AG04449 (cell line): ENCODE measurements around the gene USP9X.
"Not testable (repeated sequence)": the region's sequence is repeated elsewhere in the genome, so short reads cannot be mapped to it uniquely, and the experiment has no call there.

Experiments used
- CTCF ChIA-PET: fragments of 350-600 bp; formaldehyde crosslinking; extraction: SDS; loops from one replicate; lab custom pipeline; 2021; ENCODE audit warnings: antibody characterized with exemption; lab: Yijun Ruan, JAX
- POLR2A ChIA-PET: fragments of 400-600, 350-600 bp; formaldehyde crosslinking; extraction: SDS; loops from one replicate; lab custom pipeline; 2020; ENCODE audit warnings: antibody characterized with exemption, inconsistent platforms; lab: Yijun Ruan, JAX
- DNase-seq: peaks from one replicate; pipeline ENCODE4 v3.0.0-alpha.2; 2010; ENCODE audit warnings: low read depth, low spot score
- H3K4me3 ChIP-seq: 2 replicates; pipeline ENCODE4 v1.5.1; 2011; ENCODE audit warnings: low read depth, mild to moderate bottlenecking, control low read depth, low read length
- TF ChIP-seq, protein P1 (sequence below): IDR thresholded peaks from one replicate; pipeline ENCODE4 v1.5.1; 2011; ENCODE audit warnings: mild to moderate bottlenecking, moderate library complexity, low read length, control low read depth, inconsistent platforms; ENCODE audit not compliant: insufficient read depth; ENCODE audit errors: missing control alignments

The USP9X gene

GRCh38 chrX:41142130-41142910 is 57.1 kb downstream of the USP9X start:
- POLR2A ChIA-PET = no interaction called here
- TF ChIP-seq, protein P1, sequence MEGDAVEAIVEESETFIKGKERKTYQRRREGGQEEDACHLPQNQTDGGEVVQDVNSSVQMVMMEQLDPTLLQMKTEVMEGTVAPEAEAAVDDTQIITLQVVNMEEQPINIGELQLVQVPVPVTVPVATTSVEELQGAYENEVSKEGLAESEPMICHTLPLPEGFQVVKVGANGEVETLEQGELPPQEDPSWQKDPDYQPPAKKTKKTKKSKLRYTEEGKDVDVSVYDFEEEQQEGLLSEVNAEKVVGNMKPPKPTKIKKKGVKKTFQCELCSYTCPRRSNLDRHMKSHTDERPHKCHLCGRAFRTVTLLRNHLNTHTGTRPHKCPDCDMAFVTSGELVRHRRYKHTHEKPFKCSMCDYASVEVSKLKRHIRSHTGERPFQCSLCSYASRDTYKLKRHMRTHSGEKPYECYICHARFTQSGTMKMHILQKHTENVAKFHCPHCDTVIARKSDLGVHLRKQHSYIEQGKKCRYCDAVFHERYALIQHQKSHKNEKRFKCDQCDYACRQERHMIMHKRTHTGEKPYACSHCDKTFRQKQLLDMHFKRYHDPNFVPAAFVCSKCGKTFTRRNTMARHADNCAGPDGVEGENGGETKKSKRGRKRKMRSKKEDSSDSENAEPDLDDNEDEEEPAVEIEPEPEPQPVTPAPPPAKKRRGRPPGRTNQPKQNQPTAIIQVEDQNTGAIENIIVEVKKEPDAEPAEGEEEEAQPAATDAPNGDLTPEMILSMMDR = no peak

DNA sequence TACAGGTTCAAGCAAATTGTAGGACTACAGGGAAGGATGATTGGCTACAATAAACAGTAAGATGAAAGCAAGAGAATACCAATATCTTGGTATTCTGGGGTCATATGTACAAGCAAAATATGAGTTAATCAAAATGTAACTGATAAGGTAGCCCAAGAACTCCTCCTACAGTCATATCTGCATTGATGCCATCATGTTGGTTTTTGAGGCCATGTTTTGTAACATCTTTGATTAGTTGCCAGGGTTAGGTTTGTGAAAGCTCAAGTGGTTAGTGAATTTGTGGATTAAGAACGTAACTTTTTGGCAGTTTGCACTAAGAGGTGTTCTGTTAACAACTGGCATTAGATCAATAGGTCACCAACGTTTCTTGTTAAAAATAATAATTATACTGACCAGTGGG is 59.6 kb downstream of the USP9X start:
- TF ChIP-seq, protein P1 = no peak
- ChIA-PET CTCF (no interaction called here), POLR2A (no interaction called here)
- DNase-seq = no peak
- no peak overlapping the region for H3K4me3 ChIP-seq

More at GRCh38 chrX:41142130-41142910, 57.1 kb downstream of the USP9X start:
- DNase-seq = no peak
- H3K4me3 ChIP-seq = no peak overlapping the region
- CTCF ChIA-PET = interaction anchor here (1.5 kb wide), 1 partner anchor 491 kb away, joined by 4 read pairs; no protein-coding TSS in a partner anchor

DNA sequence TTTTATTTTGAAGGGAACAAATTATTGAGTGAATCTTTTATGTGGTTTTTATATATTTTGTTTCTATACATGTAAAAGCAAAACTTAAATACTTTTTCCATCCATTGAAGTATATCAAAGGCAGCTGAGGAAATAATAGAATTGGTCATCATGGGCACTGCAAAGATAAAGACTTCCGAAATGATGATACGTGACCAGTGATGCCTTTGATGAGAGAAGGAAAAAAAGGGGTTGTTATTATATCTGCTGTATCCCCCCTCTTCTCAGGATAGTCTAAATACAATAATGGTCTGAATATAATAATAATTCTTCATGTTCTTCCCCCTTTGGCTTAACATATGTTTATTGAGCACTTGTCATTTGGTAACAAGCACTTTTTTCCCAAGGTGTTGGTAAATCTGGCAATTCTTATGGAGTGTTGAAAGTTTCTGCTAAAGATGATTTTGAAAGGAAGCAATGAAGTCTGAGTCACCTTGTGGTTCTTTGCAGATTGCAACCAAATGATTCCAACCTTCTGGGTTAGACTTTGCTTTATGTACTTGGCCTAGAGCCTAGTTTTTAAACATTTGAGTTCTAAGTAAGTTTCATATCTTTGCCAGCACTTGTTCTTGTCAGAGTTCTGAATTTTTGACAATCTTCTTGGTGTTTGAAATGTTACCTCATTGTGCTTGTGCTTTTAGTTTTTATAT is 60.8 kb downstream of the USP9X start:
- TF ChIP-seq, protein P1 = no peak
- ChIA-PET CTCF (interaction anchor here (1.1 kb wide), 2 partner anchors 495 to 602 kb away, joined by 3 read pairs; no protein-coding TSS in a partner anchor), POLR2A (no interaction called here)

GRCh38 chrX:41148553-41148952 is 63.3 kb downstream of the USP9X start:
- peak; percentile 3 for DNase-seq
- POLR2A ChIA-PET = no interaction called here
- CTCF ChIA-PET = interaction anchor here (0.7 kb wide), 1 partner anchor 497 kb away, joined by 3 read pairs; no protein-coding TSS in a partner anchor
- H3K4me3 ChIP-seq = no peak overlapping the region
- TF ChIP-seq, protein P1 = no peak

More for the DNA sequence above, 60.8 kb downstream of the USP9X start:
- DNase-seq = peak; percentile 59
- H3K4me3 ChIP-seq = no peak overlapping the region

- ChIA-PET CTCF (interaction anchor here (0.9 to 1.5 kb wide), 3 partner anchors 12 to 35 kb away, joined by 3 to 4 read pairs (median 4); no protein-coding TSS in a partner anchor), POLR2A (no interaction called here)
- no peak overlapping the region for H3K4me3 ChIP-seq
- TF ChIP-seq, protein P1 = no peak
- no peak for DNase-seq
Observed at GRCh38 chrX:41150043-41150442, 64.8 kb downstream of the USP9X start.

- DNase-seq, CTCF ChIA-PET, POLR2A ChIA-PET, H3K4me3 ChIP-seq: not testable (repeated sequence)
Observed at GRCh38 chrX:41151726-41152125, 66.5 kb downstream of the USP9X start.
